H1 (cell line): ENCODE measurements around the gene OR13C4. TPM values are rescaled to one million over a fixed set of nuclear protein-coding genes. Genes with fewer than 3 reads are reported as not detected.

Experiments
- CTCF ChIA-PET: fragments of 300-600 bp; sonication (Branson Sonifier 250); formaldehyde crosslinking; loops from one replicate; lab custom pipeline; 2021; ENCODE audit not compliant: partially characterized antibody; lab: Charles Lee
- POLR2A ChIA-PET: fragments of 300-600 bp; sonication (Branson Sonifier 250); formaldehyde crosslinking; loops from one replicate; lab custom pipeline; 2021; ENCODE audit warnings: inconsistent platforms; ENCODE audit not compliant: partially characterized antibody; lab: Charles Lee
- DNase-seq, 2 experiments: peaks; one replicate each; pipeline versions ENCODE4 v3.0.0 to v3.0.0-alpha.2; 2010 to 2022; ENCODE audit warnings: low spot score in 2 of 2, low read depth in 1 of 2, mixed read lengths in 1 of 2
- FAIRE-seq: peaks from 2 replicates; lab custom pipeline; 2011; peaks lifted over from hg19 to GRCh38; lab: Jason Lieb, UNC
- H2AFZ ChIP-seq: 2 replicates; pipeline ENCODE4 v1.8.1; 2012; ENCODE audit warnings: low read length, inconsistent platforms
- H2AK5ac ChIP-seq: 2 replicates; pipeline ENCODE4 v1.6.1; 2013; ENCODE audit warnings: low read depth, low read length
- H2BK120ac ChIP-seq: replicated peaks from 2 replicates; pipeline ENCODE3; 2013; ENCODE audit warnings: low read depth, low read length, inconsistent platforms
- H2BK12ac ChIP-seq: 2 replicates; pipeline ENCODE4 v1.6.1; 2013; ENCODE audit warnings: low read depth, low read length
- H2BK15ac ChIP-seq: 2 replicates; pipeline ENCODE4 v1.6.1; 2013; ENCODE audit warnings: low read length
- H2BK20ac ChIP-seq: 2 replicates; pipeline ENCODE4 v1.6.1; 2013; ENCODE audit warnings: low read length
- H2BK5ac ChIP-seq: 2 replicates; pipeline ENCODE4 v1.6.1; 2013; ENCODE audit warnings: low read depth, low read length
- H3K14ac ChIP-seq: 2 replicates; pipeline ENCODE4 v1.6.1; 2013; ENCODE audit warnings: inconsistent platforms; ENCODE audit not compliant: insufficient read length
- H3K18ac ChIP-seq: 2 replicates; pipeline ENCODE4 v1.6.1; 2013; ENCODE audit warnings: low read length; ENCODE audit errors: extremely low read depth
- H3K23ac ChIP-seq: 2 replicates; pipeline ENCODE4 v1.6.1; 2013; ENCODE audit warnings: inconsistent platforms; ENCODE audit not compliant: insufficient read length
- H3K23me2 ChIP-seq: 2 replicates; pipeline ENCODE4 v1.6.1; 2013; ENCODE audit warnings: low read depth, low read length
- H3K27ac ChIP-seq: 2 replicates; pipeline ENCODE4 v1.6.1; 2011; ENCODE audit warnings: low read depth, low read length, inconsistent platforms
- H3K27me3 ChIP-seq, 4 experiments: replicated peaks in 1 of 4; 1 replicate in 1 of 4; 2 replicates in 3 of 4; pipeline versions ENCODE4 v1.6.1 to v1.8.1; 2011 to 2013; ENCODE audit warnings: low read length in 3 of 4, mild to moderate bottlenecking in 3 of 4, inconsistent platforms in 2 of 4, mixed read lengths in 2 of 4, moderate library complexity in 1 of 4; ENCODE audit not compliant: control insufficient read depth in 3 of 4, insufficient read depth in 3 of 4; ENCODE audit errors: extremely low read depth in 1 of 4
- H3K36me3 ChIP-seq, 4 experiments: 2 replicates each; pipeline versions ENCODE4 v1.6.1 to v1.8.1; 2011 to 2013; ENCODE audit warnings: mild to moderate bottlenecking in 4 of 4, low read length in 3 of 4, moderate library complexity in 2 of 4, control low read depth in 1 of 4, inconsistent platforms in 1 of 4; ENCODE audit not compliant: insufficient read depth in 4 of 4, control insufficient read depth in 2 of 4
- H3K4ac ChIP-seq: replicated peaks from 2 replicates; pipeline ENCODE3; 2013; ENCODE audit warnings: low read length, low read depth, mixed read lengths, inconsistent platforms; ENCODE audit not compliant: insufficient read length
- H3K4me1 ChIP-seq, 4 experiments: replicated peaks in 1 of 4; 1 replicate in 1 of 4; 2 replicates in 3 of 4; pipeline versions ENCODE4 v1.6.1 to v1.8.1; 2011 to 2013; ENCODE audit warnings: low read length in 3 of 4, inconsistent platforms in 2 of 4, mixed read lengths in 1 of 4; ENCODE audit not compliant: insufficient read depth in 4 of 4, control insufficient read depth in 3 of 4
- H3K4me2 ChIP-seq, 2 experiments: 2 replicates each; pipeline versions ENCODE4 v1.6.1 to v1.8.1; 2011 to 2013; ENCODE audit warnings: low read depth in 2 of 2, low read length in 2 of 2, control low read depth in 1 of 2, inconsistent platforms in 1 of 2, mild to moderate bottlenecking in 1 of 2; ENCODE audit not compliant: insufficient read depth in 1 of 2
- H3K4me3 ChIP-seq, 4 experiments: fragments of 200-600, 300-600 bp in 1 of 4; sonication (generic), shearing (Covaris generic), sonication (Bioruptor Twin) in 1 of 4; 2 replicates each; pipeline versions ENCODE4 v1.5.1 to v1.8.1; 2011 to 2016; ENCODE audit warnings: low read length in 4 of 4, low read depth in 3 of 4, control low read depth in 2 of 4, inconsistent platforms in 2 of 4, mild to moderate bottlenecking in 2 of 4, mixed read lengths in 1 of 4, moderate library complexity in 1 of 4; ENCODE audit not compliant: insufficient read depth in 2 of 4; ENCODE audit errors: extremely low read depth in 1 of 4
- H3K56ac ChIP-seq: replicated peaks from 2 replicates; pipeline ENCODE3; 2013; ENCODE audit warnings: low read depth, mild to moderate bottlenecking, mixed read lengths, low read length, inconsistent platforms; ENCODE audit not compliant: insufficient read length
- H3K79me1 ChIP-seq: 2 replicates; pipeline ENCODE4 v1.6.1; 2013; ENCODE audit warnings: low read depth, low read length, control low read depth
- H3K79me2 ChIP-seq, 2 experiments: 2 replicates each; pipeline versions ENCODE4 v1.6.1 to v1.8.1; 2012 to 2013; ENCODE audit warnings: low read length in 2 of 2, mild to moderate bottlenecking in 2 of 2, inconsistent platforms in 1 of 2; ENCODE audit not compliant: insufficient read depth in 2 of 2, control insufficient read depth in 1 of 2
- H3K9ac ChIP-seq, 4 experiments: replicated peaks in 1 of 4; 1 replicate in 1 of 4; 2 replicates in 3 of 4; pipeline versions ENCODE4 v1.6.1 to v1.8.1; 2011 to 2013; ENCODE audit warnings: low read depth in 3 of 4, low read length in 3 of 4, control low read depth in 2 of 4, mild to moderate bottlenecking in 2 of 4, moderate library complexity in 2 of 4, inconsistent platforms in 1 of 4; ENCODE audit errors: extremely low read depth in 1 of 4
- H3K9me3 ChIP-seq, 2 experiments: 2 replicates each; pipeline versions ENCODE4 v1.6.1 to v1.8.1; 2012 to 2013; ENCODE audit warnings: mild to moderate bottlenecking in 2 of 2, moderate library complexity in 2 of 2, control low read depth in 1 of 2, inconsistent platforms in 1 of 2, low read depth in 1 of 2, low read length in 1 of 2, mixed read lengths in 1 of 2; ENCODE audit not compliant: insufficient read depth in 2 of 2
- H4K20me1 ChIP-seq, 2 experiments: replicated peaks in 1 of 2; 2 replicates each; pipeline versions ENCODE3 to v1.8.1; 2011 to 2013; ENCODE audit warnings: inconsistent platforms in 2 of 2, low read length in 2 of 2, mild to moderate bottlenecking in 1 of 2; ENCODE audit not compliant: insufficient read depth in 2 of 2, control insufficient read depth in 1 of 2
- H4K5ac ChIP-seq: 2 replicates; pipeline ENCODE4 v1.6.1; 2013; ENCODE audit warnings: low read length, low read depth, mixed read lengths, inconsistent platforms; ENCODE audit not compliant: insufficient read length
- H4K8ac ChIP-seq: 2 replicates; pipeline ENCODE4 v1.8.0; 2013; ENCODE audit warnings: mild to moderate bottlenecking, moderate library complexity, low read length, inconsistent platforms; ENCODE audit not compliant: insufficient read depth; ENCODE audit errors: extremely low read depth
- H4K91ac ChIP-seq: replicated peaks from 2 replicates; pipeline ENCODE3; 2013; ENCODE audit warnings: low read length, mixed read lengths, inconsistent platforms; ENCODE audit not compliant: insufficient read length
- BRCA1 ChIP-seq: IDR thresholded peaks from 2 replicates; pipeline ENCODE4 v1.6.1; 2012; ENCODE audit warnings: low read depth, low read length, improper control_type of control experiment
- CBX5 ChIP-seq: fragments of 300-800, 300-1000 bp; sonication (generic); IDR thresholded peaks from 2 replicates; pipeline ENCODE4 v1.7.1; 2016; ENCODE audit warnings: antibody characterized with exemption, low read length, low read depth
- CTBP2 ChIP-seq: IDR thresholded peaks from 2 replicates; pipeline ENCODE4 v1.7.0; 2011; ENCODE audit warnings: borderline replicate concordance, mild to moderate bottlenecking, moderate library complexity, mixed read lengths, low read length; ENCODE audit not compliant: insufficient read depth, insufficient read length
- HDAC2 ChIP-seq, 2 experiments: fragments of 300-600 bp in 1 of 2; sonication (generic) in 1 of 2; IDR thresholded peaks; 2 replicates each; pipeline ENCODE4 v1.6.1; 2011 to 2012; ENCODE audit warnings: low read depth in 2 of 2, low read length in 2 of 2, mild to moderate bottlenecking in 2 of 2, moderate library complexity in 2 of 2, borderline replicate concordance in 1 of 2, inconsistent platforms in 1 of 2
- JUN ChIP-seq: IDR thresholded peaks from 2 replicates; pipeline ENCODE4 v1.6.1; 2011; ENCODE audit warnings: low read depth, mild to moderate bottlenecking, improper control_type of control experiment, low read length
- JUND ChIP-seq: IDR thresholded peaks from 2 replicates; pipeline ENCODE4 v1.6.1; 2011; ENCODE audit warnings: mild to moderate bottlenecking, improper control_type of control experiment, low read length
- NRF1 ChIP-seq: IDR thresholded peaks from 2 replicates; pipeline ENCODE4 v1.6.1; 2011; ENCODE audit warnings: mild to moderate bottlenecking, low read depth, low read length, improper control_type of control experiment
- POLR2AphosphoS5 ChIP-seq: IDR thresholded peaks from 2 replicates; pipeline ENCODE4 v1.6.1; 2011; ENCODE audit warnings: low read depth, low read length
- RBBP5 ChIP-seq: IDR thresholded peaks from 2 replicates; pipeline ENCODE4 v1.7.1; 2012; ENCODE audit warnings: low read depth, mild to moderate bottlenecking, inconsistent platforms, low read length, moderate library complexity, borderline replicate concordance
- SAP30 ChIP-seq: fragments of 300-600 bp; sonication (generic); IDR thresholded peaks from 2 replicates; pipeline ENCODE4 v1.7.1; 2012; ENCODE audit warnings: low read length, moderate library complexity, mild to moderate bottlenecking, inconsistent platforms; ENCODE audit not compliant: insufficient read depth, insufficient replicate concordance
- SP4 ChIP-seq: IDR thresholded peaks from 2 replicates; pipeline ENCODE4 v1.6.1; 2012; ENCODE audit warnings: low read length, inconsistent platforms
- SUZ12 ChIP-seq: fragments of 200-600 bp; sonication (generic); IDR thresholded peaks from 2 replicates; pipeline ENCODE4 v1.6.1; 2012; ENCODE audit warnings: mild to moderate bottlenecking, inconsistent platforms, low read length, moderate library complexity, mixed read lengths
- long read RNA-seq, 2 experiments: library from RNA in 1 of 2; library from capped mRNA in 1 of 2; stranded (forward); transcript quantifications; one replicate each; pipeline ENCODE4 v2.0.0, GENCODE V29; 2021; ENCODE audit warnings: inconsistent platforms in 1 of 2
- polyA minus RNA-seq, 3 experiments: library from RNA; depleted of rRNA, polyadenylated mRNA; stranded (reverse); fragments of >200 nt; gene quantifications; 1 replicate in 2 of 3; 2 replicates in 1 of 3; pipeline ENCODE4 v1.2.3, GENCODE V29; 2011
- polyA plus RNA-seq, 7 experiments: library from polyadenylated mRNA; depleted of rRNA in 3 of 7; stranded (reverse) in 5 of 7; unstranded in 2 of 7; fragments of >200 nt in 5 of 7; fragments of 200-250 nt in 2 of 7; gene quantifications; 1 replicate in 5 of 7; 2 replicates in 1 of 7; 4 replicates in 1 of 7; pipeline versions ENCODE4 v1.2.1 to v1.2.3, GENCODE V29; 2011 to 2013; ENCODE audit warnings: missing spikeins in 2 of 7, mixed read lengths in 2 of 7
- total RNA-seq: library from RNA; stranded (reverse); fragmentation: NEBNext Ultra II Directional; extraction: Animal tissue kit (Norgen Biotek cat#: 25700); gene quantifications from 2 replicates; pipeline ENCODE4 v1.2.1, GENCODE V29; 2021

Gene OR13C4
- total RNA-seq = not detected in 2 replicates
- not detected in 2 replicates for polyA plus RNA-seq (2011; rRNA removed)
- not detected for polyA plus RNA-seq (2011; cell fraction: cytosol; rRNA removed)
- not detected for polyA plus RNA-seq (2011; cell fraction: nucleus; rRNA removed)
- polyA plus RNA-seq (2012, experiment 1 of 2) = not detected in 4 replicates
- not detected for polyA plus RNA-seq (2012, experiment 2 of 2)
- not detected for polyA plus RNA-seq (2013, experiment 1 of 2)
- not detected for polyA plus RNA-seq (2013, experiment 2 of 2)
- polyA minus RNA-seq (2011; rRNA and poly(A)+ RNA removed) = not detected in 2 replicates
- not detected for polyA minus RNA-seq (2011; cell fraction: cytosol; rRNA and poly(A)+ RNA removed)
- polyA minus RNA-seq (2011; cell fraction: nucleus; rRNA and poly(A)+ RNA removed) = 1.2 TPM
- long read RNA-seq, experiment 1 = 0 reads
- long read RNA-seq, experiment 2 = 0 reads

GRCh38 chr9:104527109-104527508, at the start of gene OR13C4:
OR13C4 (minus strand) TSS chr9:104527209; CDS start chr9:104527209, 0 bp downstream.
- H2AK5ac ChIP-seq = no peak within 1 kb of the TSS

More at GRCh38 chr9:104527109-104527508, at the start of gene OR13C4:
- Histone ChIP-seq H4K5ac (no peak within 1 kb of the TSS), H3K9me3 (peaks cover 0 to 3% of the 10 kb centered on the region in 2 experiments; a peak in 1 of 4 replicates), H4K91ac (no peak within 1 kb of the TSS), H3K9ac (no peak within 1 kb of the TSS), H3K14ac (no peak within 1 kb of the TSS), H3K79me2 (no peaks in the 10 kb centered on the region), H3K4me1 (no peaks in the 10 kb centered on the region), H2BK20ac (no peak within 1 kb of the TSS), H3K18ac (no peak within 1 kb of the TSS), H3K27me3 (no peaks in the 10 kb centered on the region), H3K4ac (no peak within 1 kb of the TSS), H3K36me3 (no peaks in the 10 kb centered on the region), H3K79me1 (no peaks in the 10 kb centered on the region), H2BK12ac (no peak within 1 kb of the TSS), H4K8ac (no peak within 1 kb of the TSS), H3K4me2 (no peak within 1 kb of the TSS), H2AFZ (no peak within 1 kb of the TSS), H2BK15ac (no peak within 1 kb of the TSS), H3K4me3 (no peak within 1 kb of the TSS), H3K27ac (no peak within 1 kb of the TSS), H2BK120ac (no peak within 1 kb of the TSS), H2BK5ac (no peak within 1 kb of the TSS), H3K56ac (no peak within 1 kb of the TSS), H3K23me2 (no peaks in the 10 kb centered on the region), H4K20me1 (no peaks in the 10 kb centered on the region), H3K23ac (no peak within 1 kb of the TSS)
- CTCF ChIA-PET = no interaction called here
- POLR2A ChIA-PET = no interaction called here
- no peak for DNase-seq
- TF ChIP-seq SP4 (no peak), BRCA1 (no peak), NRF1 (no peak), SUZ12 (no peak), CTBP2 (no peak), SAP30 (no peak), HDAC2 (IDR thresholded peaks at IDR 0.05; ENCODE audit: borderline replicate concordance in 1 of 2, low read depth in 2 of 2, low read length in 2 of 2) (no peak), RBBP5 (no peak), POLR2AphosphoS5 (no peak), CBX5 (no peak), JUND (no peak), JUN (no peak)
- no peak for FAIRE-seq
